MM.1S (cell line): ENCODE measurements around the gene ANKRD66.

Experiments
- EZH2 ChIP-seq: fragments of 300-600 bp; sonication (generic); optimal IDR thresholded peaks from 2 replicates; pipeline ENCODE3; 2017; ENCODE audit warnings: low read depth, mild to moderate bottlenecking, antibody characterized with exemption, low read length, mixed read lengths
- EZH2phosphoT487 ChIP-seq: fragments of 300-600 bp; sonication (generic); IDR thresholded peaks from 2 replicates; pipeline ENCODE4 v1.6.1; 2018; ENCODE audit warnings: antibody characterized with exemption, low read length

DNA sequence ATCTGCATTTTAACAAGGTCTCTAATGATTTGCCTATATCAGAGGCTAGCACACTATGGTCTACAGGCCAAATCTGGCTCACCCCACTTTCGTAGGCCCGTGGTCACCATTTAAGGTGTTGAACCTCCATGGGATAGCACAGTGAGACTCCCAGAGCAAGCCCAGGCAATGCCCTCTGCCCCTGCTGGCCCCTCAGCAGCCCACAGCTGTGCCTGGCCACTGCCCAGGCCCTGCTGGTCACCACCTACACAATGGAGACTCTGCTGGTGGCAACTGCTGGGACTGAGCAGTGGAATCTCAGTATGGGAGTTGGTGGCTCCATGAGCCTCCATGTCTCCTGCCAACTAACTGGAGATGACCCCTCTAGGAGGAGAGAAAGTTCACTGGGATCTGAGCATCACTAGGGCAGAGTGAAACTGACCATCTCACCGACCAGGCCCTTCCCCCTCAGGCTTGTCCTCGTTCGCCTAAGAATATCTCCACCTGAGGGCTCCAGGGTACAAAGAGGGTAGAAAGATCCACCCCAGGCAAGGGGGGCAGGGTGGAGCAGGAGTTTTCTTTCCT is 2.3 kb downstream of the ANKRD66 start:
- TF ChIP-seq EZH2phosphoT487 = no peak
- TF ChIP-seq EZH2 = no peak
